ENCODE data around the gene ANXA9.
A peak's percentile ranks its signal among the peaks of the same experiment; 100 is the strongest.

The ANXA9 gene

DNA sequence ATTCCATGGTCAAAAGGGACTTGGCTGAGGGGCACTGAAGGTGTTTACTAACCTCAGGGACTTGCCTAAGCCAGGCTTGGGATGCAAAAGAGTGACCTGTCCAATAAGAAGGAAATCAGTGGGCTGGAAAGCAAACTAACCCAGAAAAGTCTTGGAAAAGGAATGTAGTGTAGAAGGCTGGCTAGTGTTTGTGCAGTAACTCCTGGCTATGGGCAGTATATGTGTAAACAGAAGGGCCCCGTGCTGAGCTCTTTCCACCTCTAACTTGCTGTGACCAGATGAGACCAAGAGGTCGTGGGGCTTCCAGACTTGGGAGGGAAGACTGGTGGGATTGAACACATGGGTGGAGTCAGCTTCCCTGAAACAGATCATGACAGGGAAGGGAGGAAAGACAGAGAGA, 20.5 kb downstream of the ANXA9 start:
- DNase-seq (ENCODE audit: low read depth) = no peak
- no peak for TF ChIP-seq CTCF (IDR thresholded peaks at IDR 0.05; ENCODE audit: low read length, missing control alignments)
- no peak overlapping the region for H3K4me3 ChIP-seq (replicated peaks; ENCODE audit: low read depth, low read length)

- TF ChIP-seq CTCF (IDR thresholded peaks at IDR 0.05; ENCODE audit: low read length, missing control alignments) = no peak
- DNase-seq (ENCODE audit: low read depth) = no peak
- no peak overlapping the region for H3K4me3 ChIP-seq (replicated peaks; ENCODE audit: low read depth, low read length)
These were observed 21.1 kb downstream of the ANXA9 start for GRCh38 chr1:151003180-151003579.

- no peak for TF ChIP-seq CTCF (IDR thresholded peaks at IDR 0.05; ENCODE audit: low read length, missing control alignments)
- DNase-seq (ENCODE audit: low read depth) = no peak
- peak overlapping the region; percentile 69 for H3K4me3 ChIP-seq (replicated peaks; ENCODE audit: low read depth, low read length)
These were observed 23.7 kb downstream of the ANXA9 start for GRCh38 chr1:151005729-151006319.

- H3K4me3 ChIP-seq (replicated peaks; ENCODE audit: low read depth, low read length) = peak within 1 kb of the TSS; percentile 69
- peak; percentile 90 for DNase-seq (ENCODE audit: low read depth)
- peak; percentile 67 for TF ChIP-seq CTCF (IDR thresholded peaks at IDR 0.05; ENCODE audit: low read length, missing control alignments)
These were observed 24.4 kb downstream of the ANXA9 start, which contains the start of gene MINDY1 for GRCh38 chr1:151006327-151007052. Gene MINDY1, minus strand, starts transcription at chr1:151006902. Its CDS starts 4,285 bp downstream, at chr1:151002617.

GRCh38 chr1:151007853-151008243, 25.8 kb downstream of the ANXA9 start:
- TF ChIP-seq CTCF (IDR thresholded peaks at IDR 0.05; ENCODE audit: low read length, missing control alignments) = no peak
- H3K4me3 ChIP-seq (replicated peaks; ENCODE audit: low read depth, low read length) = peak overlapping the region; percentile 98

DNA sequence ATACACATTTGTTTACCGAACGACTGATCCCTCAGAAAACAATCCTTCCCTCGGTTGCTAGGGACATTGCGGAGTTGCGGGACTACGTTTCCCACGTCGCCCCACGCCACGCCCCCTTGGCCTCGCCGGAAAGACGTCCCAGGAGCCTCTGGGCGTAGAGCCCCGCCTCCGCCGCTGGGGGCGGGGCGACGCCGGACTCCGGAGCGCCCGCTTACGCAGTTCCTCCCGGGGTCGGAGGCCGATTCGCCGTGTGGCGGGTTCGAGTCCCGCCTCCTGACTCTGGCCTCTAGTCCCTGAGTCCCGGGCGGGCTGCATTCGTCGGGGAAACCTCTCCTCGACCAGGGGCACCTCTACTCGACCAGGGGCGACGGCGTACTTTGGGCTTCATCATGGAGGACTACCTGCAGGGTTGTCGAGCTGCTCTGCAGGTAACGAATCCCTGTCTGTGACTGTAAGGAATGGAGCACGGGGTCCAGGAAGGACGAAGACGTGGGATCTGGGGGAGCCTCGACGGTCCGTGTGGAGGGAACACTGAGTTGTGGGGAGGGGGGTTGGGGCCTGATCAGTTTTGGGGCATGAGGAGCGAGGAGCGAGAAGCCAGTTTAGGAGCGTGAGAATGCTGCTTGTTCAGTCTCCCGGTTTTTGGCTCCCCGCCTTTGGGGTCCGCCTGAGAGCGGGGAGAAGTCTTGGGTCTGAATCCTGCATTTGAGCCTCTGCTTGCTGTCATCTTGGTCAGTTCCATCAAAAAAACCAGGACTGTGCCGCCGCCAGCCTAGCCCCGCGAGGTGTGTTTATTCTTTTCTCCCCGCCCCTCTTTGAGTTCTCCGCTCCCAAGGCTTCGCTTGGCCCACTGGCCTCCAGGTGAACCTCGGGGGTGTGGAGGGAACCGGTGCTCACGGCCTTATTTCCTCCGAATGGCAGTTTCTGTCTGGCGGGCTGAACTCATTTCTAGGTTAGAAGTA, 26.4 kb downstream of the ANXA9 start, which contains the start of gene PRUNE1:
Gene PRUNE1 (plus strand): TSS at position 206 of the 962 bp plus-strand sequence. CDS start 184 bp downstream, at position 390.
- H3K4me3 ChIP-seq (replicated peaks; ENCODE audit: low read depth, low read length) = peak within 1 kb of the TSS; percentile 98
- no peak for TF ChIP-seq CTCF (IDR thresholded peaks at IDR 0.05; ENCODE audit: low read length, missing control alignments)
- peak; percentile 99 for DNase-seq (ENCODE audit: low read depth)

More at GRCh38 chr1:151007853-151008243, 25.8 kb downstream of the ANXA9 start:
- DNase-seq (ENCODE audit: low read depth) = no peak

Data from fibroblast of pulmonary artery (primary cell).